SK-N-SH (cell line): ENCODE data around the gene GRB10.

Source experiments
- FOXM1 ChIP-seq: IDR thresholded peaks from 2 replicates; pipeline ENCODE4 v1.4.0; 2012; ENCODE audit warnings: low read depth, mild to moderate bottlenecking
- MEF2A ChIP-seq: IDR thresholded peaks from 2 replicates; pipeline ENCODE4 v1.4.0; 2012; ENCODE audit warnings: low read depth, borderline replicate concordance
- POLR2AphosphoS5 ChIP-seq: IDR thresholded peaks from 2 replicates; pipeline ENCODE4 v1.6.1; 2012; ENCODE audit warnings: low read depth, low read length
- SIN3A ChIP-seq: IDR thresholded peaks from 2 replicates; pipeline ENCODE4 v1.6.1; 2012; ENCODE audit warnings: low read depth, mild to moderate bottlenecking, low read length, moderate library complexity, borderline replicate concordance
- SMC3 ChIP-seq: IDR thresholded peaks from 2 replicates; pipeline ENCODE4 v1.6.1; 2012; ENCODE audit warnings: low read depth, low read length, improper control_type of control experiment
- TF ChIP-seq, protein P1 (sequence below): fragments of 200-600 bp; sonication (generic); IDR thresholded peaks from 2 replicates; pipeline ENCODE4 v1.6.1; 2017; ENCODE audit warnings: antibody characterized with exemption, mild to moderate bottlenecking, moderate library complexity
- TF ChIP-seq, protein P2 (sequence below): IDR thresholded peaks from 2 replicates; pipeline ENCODE4; 2012

DNA sequence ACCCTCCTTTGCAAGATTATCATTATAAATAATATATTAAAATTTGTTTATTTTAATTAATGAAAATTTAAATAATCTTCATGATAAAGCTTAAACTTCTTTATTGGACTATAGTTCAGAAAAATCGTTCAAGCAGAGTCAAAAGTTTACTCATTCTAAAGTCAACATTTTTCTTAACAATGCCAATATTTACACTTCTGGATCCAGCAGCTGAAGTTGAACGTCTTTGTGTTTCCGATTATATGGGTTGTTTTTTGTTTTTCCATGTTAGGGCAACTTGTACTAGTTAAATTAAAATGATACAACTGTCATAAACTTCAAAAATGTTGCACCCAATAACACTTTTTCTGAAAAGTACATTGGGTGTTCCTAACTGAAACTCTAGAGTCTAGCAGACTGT, 43.8 kb downstream of the GRB10 start:
- TF ChIP-seq, protein P1, sequence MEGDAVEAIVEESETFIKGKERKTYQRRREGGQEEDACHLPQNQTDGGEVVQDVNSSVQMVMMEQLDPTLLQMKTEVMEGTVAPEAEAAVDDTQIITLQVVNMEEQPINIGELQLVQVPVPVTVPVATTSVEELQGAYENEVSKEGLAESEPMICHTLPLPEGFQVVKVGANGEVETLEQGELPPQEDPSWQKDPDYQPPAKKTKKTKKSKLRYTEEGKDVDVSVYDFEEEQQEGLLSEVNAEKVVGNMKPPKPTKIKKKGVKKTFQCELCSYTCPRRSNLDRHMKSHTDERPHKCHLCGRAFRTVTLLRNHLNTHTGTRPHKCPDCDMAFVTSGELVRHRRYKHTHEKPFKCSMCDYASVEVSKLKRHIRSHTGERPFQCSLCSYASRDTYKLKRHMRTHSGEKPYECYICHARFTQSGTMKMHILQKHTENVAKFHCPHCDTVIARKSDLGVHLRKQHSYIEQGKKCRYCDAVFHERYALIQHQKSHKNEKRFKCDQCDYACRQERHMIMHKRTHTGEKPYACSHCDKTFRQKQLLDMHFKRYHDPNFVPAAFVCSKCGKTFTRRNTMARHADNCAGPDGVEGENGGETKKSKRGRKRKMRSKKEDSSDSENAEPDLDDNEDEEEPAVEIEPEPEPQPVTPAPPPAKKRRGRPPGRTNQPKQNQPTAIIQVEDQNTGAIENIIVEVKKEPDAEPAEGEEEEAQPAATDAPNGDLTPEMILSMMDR: no peak
- TF ChIP-seq, protein P2, sequence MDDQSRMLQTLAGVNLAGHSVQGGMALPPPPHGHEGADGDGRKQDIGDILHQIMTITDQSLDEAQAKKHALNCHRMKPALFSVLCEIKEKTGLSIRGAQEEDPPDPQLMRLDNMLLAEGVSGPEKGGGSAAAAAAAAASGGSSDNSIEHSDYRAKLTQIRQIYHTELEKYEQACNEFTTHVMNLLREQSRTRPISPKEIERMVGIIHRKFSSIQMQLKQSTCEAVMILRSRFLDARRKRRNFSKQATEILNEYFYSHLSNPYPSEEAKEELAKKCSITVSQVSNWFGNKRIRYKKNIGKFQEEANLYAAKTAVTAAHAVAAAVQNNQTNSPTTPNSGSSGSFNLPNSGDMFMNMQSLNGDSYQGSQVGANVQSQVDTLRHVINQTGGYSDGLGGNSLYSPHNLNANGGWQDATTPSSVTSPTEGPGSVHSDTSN: no peak
- TF ChIP-seq SMC3 (no peak), MEF2A (no peak), FOXM1 (no peak), POLR2AphosphoS5 (no peak), SIN3A (no peak)
